Activated naive CD4-positive, alpha-beta T cell treated with anti-CD3 and anti-CD28 coated beads, Interleukin-2, amount 10 ng/mL, durations not matched to agents 7 days and 5 days (primary cell): ENCODE results near the gene GRIK2.

ENCODE experiments used
- CTCF ChIA-PET: fragments of 350-600 bp; sonication (Branson Sonifier 250); formaldehyde crosslinking; loops from one replicate; lab custom pipeline; 2021; ENCODE audit warnings: antibody characterized with exemption; lab: Charles Lee
- DNase-seq: peaks from one replicate; pipeline ENCODE4 v3.0.0-alpha.2; 2020
- H3K27ac Mint-ChIP-seq: one replicate; pipeline ENCODE4 v1.8.0; 2021; ENCODE audit warnings: mild to moderate bottlenecking, moderate library complexity, mixed read lengths
- H3K27me3 Mint-ChIP-seq: one replicate; pipeline ENCODE4 v1.8.0; 2021; ENCODE audit warnings: mild to moderate bottlenecking, mixed read lengths
- H3K36me3 Mint-ChIP-seq: one replicate; pipeline ENCODE4 v1.8.0; 2021; ENCODE audit warnings: mixed read lengths
- H3K4me1 Mint-ChIP-seq: one replicate; pipeline ENCODE4 v1.8.0; 2021; ENCODE audit warnings: mixed read lengths
- H3K4me3 Mint-ChIP-seq: one replicate; pipeline ENCODE4 v1.8.0; 2021; ENCODE audit warnings: mild to moderate bottlenecking, moderate library complexity, mixed read lengths
- H3K9me3 Mint-ChIP-seq: one replicate; pipeline ENCODE4 v1.8.0; 2021; ENCODE audit warnings: mixed read lengths

GRIK2 gene

GRCh38 chr6:101918471-101918870 is 525.0 kb downstream of the GRIK2 start:
- H3K27me3 Mint-ChIP-seq, result no peaks in the 10 kb centered on the region
- H3K4me1 Mint-ChIP-seq, result no peaks in the 10 kb centered on the region
- DNase-seq, result no peak
- CTCF ChIA-PET, result no interaction called here
- no peaks in the 10 kb centered on the region for H3K36me3 Mint-ChIP-seq
- H3K27ac Mint-ChIP-seq, result no peak overlapping the region
- H3K4me3 Mint-ChIP-seq, result no peak overlapping the region
- H3K9me3 Mint-ChIP-seq, result no peaks in the 10 kb centered on the region

DNA sequence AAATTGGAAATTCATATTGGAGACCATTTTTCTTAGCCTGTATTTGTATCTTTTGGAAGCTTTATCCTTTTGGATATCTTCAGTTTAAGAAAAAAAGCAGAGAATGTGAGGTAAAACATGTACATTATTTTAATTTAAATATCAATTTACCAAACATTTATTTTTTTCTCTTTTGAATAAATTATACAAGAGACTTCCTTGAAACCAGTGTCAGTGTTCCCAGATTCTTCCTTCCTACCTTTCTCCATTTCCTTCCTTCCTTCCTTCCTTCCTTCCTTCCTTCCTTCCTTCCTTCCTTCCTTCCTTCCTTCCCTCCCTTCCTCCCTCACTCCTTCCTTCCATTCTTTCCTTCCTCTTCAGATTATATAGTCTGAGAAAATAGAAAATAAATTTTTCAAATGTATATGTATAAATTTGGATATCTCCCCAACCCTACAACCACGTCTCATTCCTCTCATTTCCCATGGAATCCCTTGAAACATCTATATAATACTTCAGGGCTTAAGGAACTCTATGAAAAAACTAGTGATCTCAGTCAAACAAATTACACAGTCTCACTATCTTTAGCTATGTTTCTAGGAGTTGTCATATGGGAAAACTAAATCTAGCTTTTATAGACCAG is 528.4 kb downstream of the GRIK2 start:
- no peaks in the 10 kb centered on the region for H3K27me3 Mint-ChIP-seq
- no peak overlapping the region for H3K4me3 Mint-ChIP-seq
- no peaks in the 10 kb centered on the region for H3K9me3 Mint-ChIP-seq
- H3K36me3 Mint-ChIP-seq, result no peaks in the 10 kb centered on the region
- CTCF ChIA-PET, result no interaction called here
- H3K27ac Mint-ChIP-seq, result no peak overlapping the region
- no peaks in the 10 kb centered on the region for H3K4me1 Mint-ChIP-seq
- no peak for DNase-seq

DNA sequence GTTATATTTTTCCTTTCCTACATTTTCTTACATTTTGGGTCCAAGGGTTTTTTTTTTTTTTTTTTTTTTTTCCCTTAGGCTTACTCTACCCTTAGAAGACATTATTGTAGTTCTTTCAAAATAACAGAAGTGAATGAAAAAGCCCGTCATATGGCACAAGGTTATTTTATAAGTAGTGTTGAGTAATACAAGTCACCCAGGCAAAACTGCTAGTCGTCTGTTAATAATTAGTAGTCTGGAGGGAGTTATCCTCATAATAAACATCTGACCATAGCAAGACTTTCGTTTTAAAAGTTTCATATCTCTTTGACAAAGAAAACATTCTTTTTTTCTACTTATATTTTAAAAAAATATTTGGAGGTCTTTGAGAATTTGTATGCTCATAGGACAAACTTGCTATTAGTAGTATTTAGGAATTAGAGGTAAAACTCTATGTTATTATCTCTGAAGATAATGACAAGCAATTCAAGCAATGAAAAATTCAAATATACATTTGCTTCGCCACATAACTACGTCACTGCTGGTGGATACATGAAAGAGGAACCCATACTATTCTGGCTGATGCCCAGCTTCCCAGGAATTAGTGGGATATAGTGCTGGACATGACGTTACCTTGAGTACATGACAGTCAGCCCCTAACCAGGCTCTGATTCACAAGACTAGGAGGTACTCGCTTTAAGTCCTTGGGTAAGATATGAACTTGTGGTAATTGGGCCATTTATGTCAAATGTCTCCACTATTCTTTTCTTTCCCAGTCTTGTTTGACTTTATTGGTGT is 532.8 kb downstream of the GRIK2 start:
- Mint-ChIP-seq H3K9me3 (peaks cover 2% of the 10 kb centered on the region), H3K27me3 (no peaks in the 10 kb centered on the region), H3K27ac (no peak overlapping the region), H3K4me1 (no peaks in the 10 kb centered on the region), H3K4me3 (no peak overlapping the region), H3K36me3 (no peaks in the 10 kb centered on the region)
- CTCF ChIA-PET, result no interaction called here
- DNase-seq, result no peak

- no peaks in the 10 kb centered on the region for H3K27me3 Mint-ChIP-seq
- CTCF ChIA-PET, result no interaction called here
These were observed 538.3 kb downstream of the GRIK2 start for GRCh38 chr6:101931766-101932165.

DNA sequence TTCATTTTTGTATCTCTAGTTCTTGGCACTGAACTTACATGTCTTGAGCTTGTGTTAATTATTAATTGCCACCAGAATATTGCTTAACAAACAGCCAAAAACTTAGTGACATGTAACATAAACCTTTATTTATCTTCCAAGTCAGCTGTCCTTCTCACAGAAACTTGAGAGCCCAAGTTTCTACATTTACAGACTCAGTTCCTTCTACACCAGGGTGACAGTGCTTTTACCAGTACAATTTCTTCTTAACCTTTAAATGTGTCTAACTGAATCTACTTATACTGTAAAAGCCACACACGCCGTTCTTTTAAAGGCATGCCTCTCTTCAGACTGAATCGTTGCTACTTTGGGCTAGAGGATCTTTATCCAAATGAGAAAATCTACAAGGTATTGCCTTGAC is 539.2 kb downstream of the GRIK2 start:
- Mint-ChIP-seq H3K9me3 (peaks cover 11% of the 10 kb centered on the region), H3K4me3 (no peak overlapping the region), H3K27ac (no peak overlapping the region), H3K36me3 (no peaks in the 10 kb centered on the region), H3K4me1 (no peaks in the 10 kb centered on the region), H3K27me3 (no peaks in the 10 kb centered on the region)
- no peak for DNase-seq
- CTCF ChIA-PET, result no interaction called here

More at GRCh38 chr6:101931766-101932165, 538.3 kb downstream of the GRIK2 start:
- Mint-ChIP-seq H3K36me3 (no peaks in the 10 kb centered on the region), H3K27ac (no peak overlapping the region), H3K9me3 (peaks cover 10% of the 10 kb centered on the region), H3K4me3 (no peak overlapping the region), H3K4me1 (no peaks in the 10 kb centered on the region)
- no peak for DNase-seq

- Mint-ChIP-seq H3K27me3 (no peaks in the 10 kb centered on the region), H3K9me3 (peaks cover 10% of the 10 kb centered on the region), H3K36me3 (no peaks in the 10 kb centered on the region), H3K4me1 (no peaks in the 10 kb centered on the region), H3K27ac (no peak overlapping the region), H3K4me3 (no peak overlapping the region)
- DNase-seq, result no peak
- CTCF ChIA-PET, result no interaction called here
These were observed 542.2 kb downstream of the GRIK2 start for GRCh38 chr6:101935732-101936131.

- DNase-seq, result no peak
- H3K36me3 Mint-ChIP-seq, result no peaks in the 10 kb centered on the region
These were observed 543.0 kb downstream of the GRIK2 start for GRCh38 chr6:101936516-101936915.

DNA sequence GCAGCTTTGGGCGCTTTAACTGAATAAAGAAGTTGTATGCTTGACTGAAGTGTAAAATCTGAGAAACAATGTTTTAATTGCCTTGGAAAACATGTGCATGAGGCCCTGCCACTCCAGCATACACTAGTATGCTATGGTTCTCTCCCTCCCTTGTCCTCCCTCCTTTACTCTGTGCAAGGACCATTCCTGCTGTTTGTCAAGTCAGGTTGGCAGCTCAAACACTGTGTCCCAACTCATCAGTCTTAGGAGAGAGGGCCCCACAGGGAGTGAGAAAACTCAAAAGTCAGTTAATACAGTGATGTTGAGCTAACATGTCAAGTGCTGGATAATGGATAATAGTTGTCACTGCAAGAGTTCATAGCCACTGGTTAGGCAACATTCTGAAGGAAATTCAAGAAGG is 543.6 kb downstream of the GRIK2 start:
- no peaks in the 10 kb centered on the region for H3K36me3 Mint-ChIP-seq
- peaks cover 10% of the 10 kb centered on the region for H3K9me3 Mint-ChIP-seq
- no peaks in the 10 kb centered on the region for H3K4me1 Mint-ChIP-seq
- no peak overlapping the region for H3K27ac Mint-ChIP-seq
- H3K4me3 Mint-ChIP-seq, result no peak overlapping the region
- CTCF ChIA-PET, result no interaction called here
- H3K27me3 Mint-ChIP-seq, result no peaks in the 10 kb centered on the region
- DNase-seq, result no peak

More at GRCh38 chr6:101936516-101936915, 543.0 kb downstream of the GRIK2 start:
- Mint-ChIP-seq H3K27me3 (no peaks in the 10 kb centered on the region), H3K4me3 (no peak overlapping the region), H3K9me3 (peaks cover 9% of the 10 kb centered on the region), H3K4me1 (no peaks in the 10 kb centered on the region), H3K27ac (no peak overlapping the region)
- CTCF ChIA-PET, result no interaction called here

DNA sequence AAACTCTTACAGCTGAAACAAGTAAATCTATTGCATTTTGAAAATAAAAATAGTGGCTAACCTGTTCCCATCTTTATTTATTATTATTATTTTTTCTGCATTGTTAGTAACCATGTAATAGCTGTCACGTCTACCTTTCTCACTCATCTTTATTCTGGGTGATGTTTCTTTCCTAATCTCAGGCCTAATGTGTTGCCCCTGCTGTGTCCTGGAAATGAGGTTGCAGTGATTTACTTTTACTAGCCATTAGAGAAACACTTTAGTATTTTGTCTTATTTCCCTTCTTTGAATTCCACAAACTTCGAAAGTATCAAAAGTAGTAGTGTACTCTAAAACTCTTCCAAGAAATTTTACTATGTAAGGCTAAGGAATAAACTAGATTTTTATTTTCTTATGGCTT is 546.9 kb downstream of the GRIK2 start:
- CTCF ChIA-PET, result no interaction called here
- DNase-seq, result no peak
- no peaks in the 10 kb centered on the region for H3K4me1 Mint-ChIP-seq
- no peak overlapping the region for H3K27ac Mint-ChIP-seq
- H3K27me3 Mint-ChIP-seq, result no peaks in the 10 kb centered on the region
- no peak overlapping the region for H3K4me3 Mint-ChIP-seq
- H3K36me3 Mint-ChIP-seq, result no peaks in the 10 kb centered on the region
- peaks cover 12% of the 10 kb centered on the region for H3K9me3 Mint-ChIP-seq

GRCh38 chr6:101956961-101957360 is 563.5 kb downstream of the GRIK2 start:
- Mint-ChIP-seq H3K27ac (no peak overlapping the region), H3K4me3 (no peak overlapping the region), H3K27me3 (no peaks in the 10 kb centered on the region), H3K36me3 (no peaks in the 10 kb centered on the region), H3K9me3 (peaks cover 2% of the 10 kb centered on the region), H3K4me1 (no peaks in the 10 kb centered on the region)
- DNase-seq, result no peak
- CTCF ChIA-PET, result no interaction called here

GRCh38 chr6:101961357-101961756 is 567.8 kb downstream of the GRIK2 start:
- H3K9me3 Mint-ChIP-seq, result peaks cover 4% of the 10 kb centered on the region
- H3K27me3 Mint-ChIP-seq, result no peaks in the 10 kb centered on the region
- no peak overlapping the region for H3K27ac Mint-ChIP-seq
- no peaks in the 10 kb centered on the region for H3K4me1 Mint-ChIP-seq
- H3K4me3 Mint-ChIP-seq, result no peak overlapping the region
- no peak for DNase-seq
- CTCF ChIA-PET, result interaction anchor here (0.6 kb wide), 1 partner anchor 9 kb away, joined by 3 read pairs; no protein-coding TSS in a partner anchor
- H3K36me3 Mint-ChIP-seq, result no peaks in the 10 kb centered on the region

- H3K4me3 Mint-ChIP-seq, result no peak overlapping the region
- CTCF ChIA-PET, result no interaction called here
- H3K36me3 Mint-ChIP-seq, result no peaks in the 10 kb centered on the region
- no peaks in the 10 kb centered on the region for H3K4me1 Mint-ChIP-seq
- no peak for DNase-seq
- no peaks in the 10 kb centered on the region for H3K27me3 Mint-ChIP-seq
- no peaks in the 10 kb centered on the region for H3K9me3 Mint-ChIP-seq
- H3K27ac Mint-ChIP-seq, result no peak overlapping the region
These were observed 587.4 kb downstream of the GRIK2 start for GRCh38 chr6:101980924-101981323.

DNA sequence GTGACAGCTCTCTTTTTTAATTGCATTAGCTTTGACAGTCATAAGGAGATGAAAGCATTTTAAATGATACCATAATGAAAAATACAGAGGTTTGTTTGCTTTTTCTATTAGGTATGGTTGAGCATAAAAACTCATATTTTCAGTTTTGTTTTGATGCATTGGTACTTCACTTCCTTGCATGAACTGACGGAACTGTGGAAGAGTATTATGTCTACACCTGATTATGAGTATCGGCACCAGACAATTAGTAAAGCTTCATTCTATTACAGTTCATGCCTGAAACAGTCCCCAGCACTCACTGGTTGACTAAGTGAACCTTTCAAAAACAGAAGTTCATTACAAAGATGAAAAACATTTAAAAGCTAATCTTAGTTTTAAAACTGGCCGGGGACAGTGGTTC is 593.0 kb downstream of the GRIK2 start:
- CTCF ChIA-PET, result no interaction called here
- DNase-seq, result no peak
- H3K27me3 Mint-ChIP-seq, result no peaks in the 10 kb centered on the region
- no peaks in the 10 kb centered on the region for H3K4me1 Mint-ChIP-seq
- H3K4me3 Mint-ChIP-seq, result no peak overlapping the region
- H3K36me3 Mint-ChIP-seq, result no peaks in the 10 kb centered on the region
- no peaks in the 10 kb centered on the region for H3K9me3 Mint-ChIP-seq
- no peak overlapping the region for H3K27ac Mint-ChIP-seq

GRCh38 chr6:101992286-101992685 is 598.8 kb downstream of the GRIK2 start:
- CTCF ChIA-PET, result interaction anchor here (0.7 kb wide), 1 partner anchor 1846 kb away, joined by 3 read pairs; no protein-coding TSS in a partner anchor
- H3K4me1 Mint-ChIP-seq, result no peaks in the 10 kb centered on the region
- DNase-seq, result no peak

GRCh38 chr6:101994521-101994920 is 601.0 kb downstream of the GRIK2 start:
- no peaks in the 10 kb centered on the region for H3K4me1 Mint-ChIP-seq
- H3K9me3 Mint-ChIP-seq, result no peaks in the 10 kb centered on the region
- CTCF ChIA-PET, result no interaction called here
- H3K4me3 Mint-ChIP-seq, result no peak overlapping the region
- no peaks in the 10 kb centered on the region for H3K36me3 Mint-ChIP-seq
- no peak for DNase-seq
- H3K27me3 Mint-ChIP-seq, result no peaks in the 10 kb centered on the region
- H3K27ac Mint-ChIP-seq, result no peak overlapping the region

More at GRCh38 chr6:101992286-101992685, 598.8 kb downstream of the GRIK2 start:
- Mint-ChIP-seq H3K27me3 (no peaks in the 10 kb centered on the region), H3K36me3 (no peaks in the 10 kb centered on the region), H3K27ac (no peak overlapping the region), H3K9me3 (no peaks in the 10 kb centered on the region), H3K4me3 (no peak overlapping the region)
